Smooth muscle cell of the brain vasculature (primary cell): ENCODE results near the gene KNDC1.

ENCODE experiments used
- DNase-seq: peaks from one replicate; pipeline ENCODE4 v3.0.0-alpha.2; 2012; ENCODE audit warnings: low read depth, low spot score

KNDC1 gene

GRCh38 chr10:133177380-133178157, 17.6 kb downstream of the KNDC1 start:
- DNase-seq, result no peak

- no peak for DNase-seq
Observed at GRCh38 chr10:133178357-133179127, 18.5 kb downstream of the KNDC1 start.

GRCh38 chr10:133179128-133179520, 19.1 kb downstream of the KNDC1 start:
- DNase-seq, result no peak

- DNase-seq, result no peak
Observed at GRCh38 chr10:133179651-133180050, 19.6 kb downstream of the KNDC1 start.

- DNase-seq, result no peak
Observed at GRCh38 chr10:133180192-133180964, 20.4 kb downstream of the KNDC1 start.

GRCh38 chr10:133180965-133181639, 21.1 kb downstream of the KNDC1 start:
- DNase-seq, result no peak

GRCh38 chr10:133182190-133182589, 22.2 kb downstream of the KNDC1 start:
- DNase-seq, result no peak

- no peak for DNase-seq
Observed at GRCh38 chr10:133182791-133183645, 23.0 kb downstream of the KNDC1 start.

- no peak for DNase-seq
Observed at GRCh38 chr10:133183646-133184378, 23.8 kb downstream of the KNDC1 start.

- no peak for DNase-seq
Observed at GRCh38 chr10:133184591-133185244, 24.7 kb downstream of the KNDC1 start.

- no peak for DNase-seq
Observed at GRCh38 chr10:133185421-133185820, 25.4 kb downstream of the KNDC1 start.

- DNase-seq, result no peak
Observed at GRCh38 chr10:133185916-133186315, 25.9 kb downstream of the KNDC1 start.

- no peak for DNase-seq
Observed at GRCh38 chr10:133186416-133187090, 26.5 kb downstream of the KNDC1 start.

GRCh38 chr10:133187091-133187905, 27.3 kb downstream of the KNDC1 start:
- DNase-seq, result no peak

- no peak for DNase-seq
Observed at GRCh38 chr10:133187906-133188681, 28.1 kb downstream of the KNDC1 start.

GRCh38 chr10:133189256-133189655, 29.2 kb downstream of the KNDC1 start:
- no peak for DNase-seq

GRCh38 chr10:133189726-133190125, 29.7 kb downstream of the KNDC1 start:
- no peak for DNase-seq
